NCI-H1092 treated with DMSO at 0.1 percent for 48 hours (cell line): ENCODE data around the gene MISP3.

ENCODE experiments used
- DNase-seq: peaks from one replicate; lab custom pipeline; 2025; lab: John Stamatoyannopoulos, UW

Gene MISP3

DNA sequence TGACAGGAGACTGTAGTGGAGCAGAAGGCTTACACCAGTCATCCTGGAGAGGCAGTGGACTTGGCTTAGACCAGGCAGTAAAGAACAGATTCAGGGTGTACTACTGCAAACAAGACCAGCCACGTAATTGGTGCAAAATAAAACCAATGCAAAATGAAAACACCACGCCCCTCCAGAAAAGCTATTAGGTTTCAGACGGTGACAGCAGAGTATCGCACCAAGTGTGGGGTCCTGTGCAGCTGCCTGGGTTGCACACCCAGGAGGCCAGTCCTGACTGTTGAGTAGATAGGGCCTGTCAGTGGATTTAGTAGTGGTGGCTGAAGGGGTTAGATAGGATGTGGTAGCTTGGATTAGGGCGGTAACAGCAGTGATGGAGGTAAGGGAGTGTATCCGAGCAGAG lies 50.3 kb downstream of the MISP3 start:
- no peak for DNase-seq
